Panc1 (cell line): ENCODE measurements around the gene ERMARD. TPM values are rescaled to one million over a fixed set of nuclear protein-coding genes. Genes with fewer than 3 reads are reported as not detected.

Experiments used
- ATAC-seq: fragments of 200-7000 bp; cut with Tn5 transposase; 2 replicates; pipeline ENCODE4 v1.9.1; 2020; ENCODE audit warnings: mild to moderate bottlenecking, moderate library complexity
- BruUV-seq: library from RNA; stranded (reverse); fragments of 400-500 nt; replicated peaks from 2 replicates; lab custom pipeline; 2021; lab: Mats Ljungman, UMichigan
- CTCF ChIA-PET: fragments of 300-600 bp; sonication (Branson Sonifier 250); formaldehyde crosslinking; loops from one replicate; lab custom pipeline; 2022; ENCODE audit warnings: antibody characterized with exemption; lab: Charles Lee
- POLR2A ChIA-PET: fragments of 300-600 bp; sonication (Branson Sonifier 250); formaldehyde crosslinking; loops from one replicate; lab custom pipeline; 2022; ENCODE audit warnings: antibody characterized with exemption; lab: Charles Lee
- DNase-seq: peaks from one replicate; pipeline ENCODE4 v3.0.0-alpha.2; 2010; ENCODE audit warnings: low read depth, low spot score
- H3K27ac ChIP-seq: 2 replicates; pipeline ENCODE4 v1.5.1; 2011; ENCODE audit warnings: mild to moderate bottlenecking, low read length, inconsistent platforms
- H3K27me3 ChIP-seq: fragments of 200-500 bp; sonication (Bioruptor generic); 2 replicates; pipeline ENCODE4 v1.6.0; 2014; ENCODE audit warnings: low read length, inconsistent platforms; ENCODE audit not compliant: control insufficient read depth, insufficient read depth
- H3K36me3 ChIP-seq: fragments of 200-500 bp; sonication (Bioruptor generic); 2 replicates; pipeline ENCODE4 v1.5.1; 2014; ENCODE audit warnings: inconsistent platforms, mild to moderate bottlenecking, low read length, moderate library complexity; ENCODE audit not compliant: control insufficient read depth, insufficient read depth
- H3K4me1 ChIP-seq: 2 replicates; pipeline ENCODE4 v1.5.1; 2011; ENCODE audit warnings: inconsistent platforms, mild to moderate bottlenecking, low read length, moderate library complexity; ENCODE audit not compliant: control insufficient read depth, insufficient read depth
- H3K4me3 ChIP-seq, 2 experiments: 2 replicates each; pipeline ENCODE4 v1.5.1; 2011 to 2012; ENCODE audit warnings: low read depth in 2 of 2, low read length in 2 of 2, mild to moderate bottlenecking in 2 of 2, inconsistent platforms in 1 of 2, moderate library complexity in 1 of 2
- H3K9me3 ChIP-seq: fragments of 200-500 bp; sonication (Bioruptor generic); 2 replicates; pipeline ENCODE4 v1.5.1; 2014; ENCODE audit warnings: low read depth, mild to moderate bottlenecking, inconsistent platforms, low read length, moderate library complexity; ENCODE audit not compliant: control insufficient read depth, insufficient read depth
- POLR2AphosphoS5 ChIP-seq: IDR thresholded peaks from 2 replicates; pipeline ENCODE4 v1.6.1; 2012; ENCODE audit warnings: mild to moderate bottlenecking, low read depth, low read length, moderate library complexity
- SIN3A ChIP-seq: IDR thresholded peaks from 2 replicates; pipeline ENCODE4 v1.6.1; 2012; ENCODE audit warnings: low read depth, mild to moderate bottlenecking, low read length, moderate library complexity, borderline replicate concordance; ENCODE audit not compliant: insufficient read depth
- TCF7L2 ChIP-seq: IDR thresholded peaks from 2 replicates; pipeline ENCODE4 v1.6.1; 2011; ENCODE audit warnings: mild to moderate bottlenecking, low read depth, low read length, inconsistent platforms
- in situ Hi-C: cut with HindIII; loops from 2 replicates; pipeline ENCODE4 v1.10.0; 2016; ENCODE audit warnings: low sequenced_read_pairs, low pct_unique_long_range_greater_than_20kb
- intact Hi-C: fragments of 100-400 bp; cut with micrococcal nuclease; formaldehyde crosslinking; loops from one replicate; pipeline ENCODE4 v1.10.0; 2022; ENCODE audit not compliant: unreplicated experiment
- total RNA-seq: library from RNA; stranded (reverse); gene quantifications from one replicate; pipeline ENCODE4 v1.2.1, GENCODE V29; 2021; ENCODE audit not compliant: unreplicated experiment
- TF ChIP-seq, protein P1 (sequence below): fragments of 450-650 bp; IDR thresholded peaks from 2 replicates; pipeline ENCODE4 v1.5.1; 2017; ENCODE audit warnings: mild to moderate bottlenecking
- TF ChIP-seq, protein P2 (sequence below), 2 experiments: IDR thresholded peaks; 2 replicates each; pipeline ENCODE4 v1.6.1; 2011 to 2012; ENCODE audit warnings: low read depth in 2 of 2, control low read depth in 1 of 2, low read length in 1 of 2, mild to moderate bottlenecking in 1 of 2, moderate library complexity in 1 of 2; ENCODE audit not compliant: insufficient read depth in 1 of 2

The ERMARD gene
- total RNA-seq, 1 experiment from 2014 or later, result 38.5 TPM

DNA sequence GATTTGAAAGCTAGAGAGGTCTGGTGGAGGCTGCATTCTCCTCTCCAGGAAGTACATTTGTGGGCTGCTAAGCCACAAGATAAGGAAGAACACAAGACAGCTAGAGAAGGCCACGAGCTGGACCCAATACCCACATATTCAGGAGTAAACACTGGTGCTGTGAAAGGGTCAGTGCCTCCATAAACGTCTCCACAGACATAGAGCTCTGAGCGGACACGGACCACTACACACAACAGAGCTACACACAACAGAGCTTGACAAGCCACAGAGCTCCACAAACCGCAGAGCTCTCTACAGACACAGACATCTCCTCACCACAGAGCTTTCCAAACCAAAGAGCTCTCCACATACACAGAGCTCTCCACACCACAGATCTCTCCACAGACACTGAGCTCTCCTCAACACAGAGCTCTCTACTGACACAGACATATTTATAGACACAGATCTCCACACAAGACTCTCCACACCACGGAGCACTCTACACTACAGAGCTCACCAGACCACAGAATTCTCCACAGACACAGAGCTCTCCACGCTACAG is 51.9 kb downstream of the ERMARD start:
- H3K27me3 ChIP-seq, result no peaks in the 10 kb centered on the region; the same call in 1 of the 2 replicates
- DNase-seq, result no peak

DNA sequence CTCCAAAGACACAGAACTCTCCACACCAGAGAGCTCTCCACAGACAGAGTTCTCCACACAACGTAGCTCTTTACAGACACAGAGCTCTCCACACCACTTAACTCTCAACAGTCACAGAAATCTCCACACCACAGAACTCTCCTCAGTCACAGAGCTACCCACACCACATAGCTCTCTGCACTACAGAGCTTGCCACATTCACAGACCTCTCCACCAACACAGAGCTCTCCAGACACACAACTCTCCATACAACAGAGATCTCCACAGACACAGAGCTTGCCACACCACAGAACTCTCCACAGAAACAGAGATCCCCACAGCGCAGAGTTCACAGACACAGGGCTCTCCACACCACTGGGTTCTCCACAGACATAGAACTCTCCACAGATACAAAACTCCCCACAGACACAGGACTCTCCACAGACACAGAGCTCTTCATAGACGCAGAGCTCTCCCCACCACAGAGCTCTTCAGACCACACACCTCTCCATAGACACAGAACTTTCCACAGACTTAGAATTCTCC is 52.5 kb downstream of the ERMARD start:
- intact Hi-C loops, result no loop called here
- Histone ChIP-seq H3K36me3 (no peaks in the 10 kb centered on the region), H3K9me3 (no peaks in the 10 kb centered on the region), H3K27ac (no peak overlapping the region), H3K4me1 (peaks cover 30% of the 10 kb centered on the region), H3K4me3 (no peak overlapping the region), H3K27me3 (no peaks in the 10 kb centered on the region; the same call in 1 of the 2 replicates)
- in situ Hi-C loops, result no loop called here
- TF ChIP-seq SIN3A (no peak), TCF7L2 (no peak), POLR2AphosphoS5 (no peak)
- TF ChIP-seq, protein P1, sequence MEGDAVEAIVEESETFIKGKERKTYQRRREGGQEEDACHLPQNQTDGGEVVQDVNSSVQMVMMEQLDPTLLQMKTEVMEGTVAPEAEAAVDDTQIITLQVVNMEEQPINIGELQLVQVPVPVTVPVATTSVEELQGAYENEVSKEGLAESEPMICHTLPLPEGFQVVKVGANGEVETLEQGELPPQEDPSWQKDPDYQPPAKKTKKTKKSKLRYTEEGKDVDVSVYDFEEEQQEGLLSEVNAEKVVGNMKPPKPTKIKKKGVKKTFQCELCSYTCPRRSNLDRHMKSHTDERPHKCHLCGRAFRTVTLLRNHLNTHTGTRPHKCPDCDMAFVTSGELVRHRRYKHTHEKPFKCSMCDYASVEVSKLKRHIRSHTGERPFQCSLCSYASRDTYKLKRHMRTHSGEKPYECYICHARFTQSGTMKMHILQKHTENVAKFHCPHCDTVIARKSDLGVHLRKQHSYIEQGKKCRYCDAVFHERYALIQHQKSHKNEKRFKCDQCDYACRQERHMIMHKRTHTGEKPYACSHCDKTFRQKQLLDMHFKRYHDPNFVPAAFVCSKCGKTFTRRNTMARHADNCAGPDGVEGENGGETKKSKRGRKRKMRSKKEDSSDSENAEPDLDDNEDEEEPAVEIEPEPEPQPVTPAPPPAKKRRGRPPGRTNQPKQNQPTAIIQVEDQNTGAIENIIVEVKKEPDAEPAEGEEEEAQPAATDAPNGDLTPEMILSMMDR, result no peak
- TF ChIP-seq, protein P2, sequence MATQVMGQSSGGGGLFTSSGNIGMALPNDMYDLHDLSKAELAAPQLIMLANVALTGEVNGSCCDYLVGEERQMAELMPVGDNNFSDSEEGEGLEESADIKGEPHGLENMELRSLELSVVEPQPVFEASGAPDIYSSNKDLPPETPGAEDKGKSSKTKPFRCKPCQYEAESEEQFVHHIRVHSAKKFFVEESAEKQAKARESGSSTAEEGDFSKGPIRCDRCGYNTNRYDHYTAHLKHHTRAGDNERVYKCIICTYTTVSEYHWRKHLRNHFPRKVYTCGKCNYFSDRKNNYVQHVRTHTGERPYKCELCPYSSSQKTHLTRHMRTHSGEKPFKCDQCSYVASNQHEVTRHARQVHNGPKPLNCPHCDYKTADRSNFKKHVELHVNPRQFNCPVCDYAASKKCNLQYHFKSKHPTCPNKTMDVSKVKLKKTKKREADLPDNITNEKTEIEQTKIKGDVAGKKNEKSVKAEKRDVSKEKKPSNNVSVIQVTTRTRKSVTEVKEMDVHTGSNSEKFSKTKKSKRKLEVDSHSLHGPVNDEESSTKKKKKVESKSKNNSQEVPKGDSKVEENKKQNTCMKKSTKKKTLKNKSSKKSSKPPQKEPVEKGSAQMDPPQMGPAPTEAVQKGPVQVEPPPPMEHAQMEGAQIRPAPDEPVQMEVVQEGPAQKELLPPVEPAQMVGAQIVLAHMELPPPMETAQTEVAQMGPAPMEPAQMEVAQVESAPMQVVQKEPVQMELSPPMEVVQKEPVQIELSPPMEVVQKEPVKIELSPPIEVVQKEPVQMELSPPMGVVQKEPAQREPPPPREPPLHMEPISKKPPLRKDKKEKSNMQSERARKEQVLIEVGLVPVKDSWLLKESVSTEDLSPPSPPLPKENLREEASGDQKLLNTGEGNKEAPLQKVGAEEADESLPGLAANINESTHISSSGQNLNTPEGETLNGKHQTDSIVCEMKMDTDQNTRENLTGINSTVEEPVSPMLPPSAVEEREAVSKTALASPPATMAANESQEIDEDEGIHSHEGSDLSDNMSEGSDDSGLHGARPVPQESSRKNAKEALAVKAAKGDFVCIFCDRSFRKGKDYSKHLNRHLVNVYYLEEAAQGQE (IDR thresholded peaks at IDR 0.05; ENCODE audit: insufficient read depth in 1 of 2, low read depth in 2 of 2, low read length in 1 of 2), result no peak
- CTCF ChIA-PET, result interaction anchor here (0.6 to 4.2 kb wide), 2 partner anchors 27 to 725 kb away, joined by 3 to 27 read pairs; no protein-coding TSS in a partner anchor
- BruUV-seq, result no TSS peak
- POLR2A ChIA-PET, result no interaction called here
- DNase-seq, result no peak
- no peak for ATAC-seq

More for the DNA sequence above, 51.9 kb downstream of the ERMARD start:
- H3K4me1 ChIP-seq, result peaks cover 33% of the 10 kb centered on the region
- no peaks in the 10 kb centered on the region for H3K9me3 ChIP-seq
- H3K36me3 ChIP-seq, result no peaks in the 10 kb centered on the region
- CTCF ChIA-PET, result interaction anchor here (0.6 to 4.2 kb wide), 4 partner anchors 10 to 727 kb away, joined by 3 to 27 read pairs (median 4); no protein-coding TSS in a partner anchor
- no peak overlapping the region for H3K4me3 ChIP-seq
- intact Hi-C loops (no loop called here), in situ Hi-C loops (no loop called here)
- POLR2A ChIA-PET, result interaction anchor here (0.7 kb wide), 1 partner anchor 384 kb away, joined by 11 read pairs; no protein-coding TSS in a partner anchor
- no TSS peak for BruUV-seq
- 0 out of 2 replicates have a peak overlapping the region, but pooled peaks have one; percentile 20 for H3K27ac ChIP-seq
- TF ChIP-seq, protein P2 (IDR thresholded peaks at IDR 0.05; ENCODE audit: insufficient read depth in 1 of 2, low read depth in 2 of 2, low read length in 1 of 2), result no peak
- no peak for ATAC-seq
